ENCODE measurements around the gene PRKAG1.

The PRKAG1 gene

GRCh38 chr12:49049566-49050224, 31.1 kb upstream of the PRKAG1 start:
- DNase-seq (ENCODE audit: low read depth): no peak

- DNase-seq (ENCODE audit: low read depth): no peak
Measured at GRCh38 chr12:49048953-49049352, 30.4 kb upstream of the PRKAG1 start.

GRCh38 chr12:49046129-49046895, 27.7 kb upstream of the PRKAG1 start:
- no peak for DNase-seq (ENCODE audit: low read depth)

GRCh38 chr12:49044660-49045059, 26.1 kb upstream of the PRKAG1 start:
- DNase-seq (ENCODE audit: low read depth): no peak

GRCh38 chr12:49043856-49044258, 25.3 kb upstream of the PRKAG1 start:
- peak; percentile 68 for DNase-seq (ENCODE audit: low read depth)

DNA sequence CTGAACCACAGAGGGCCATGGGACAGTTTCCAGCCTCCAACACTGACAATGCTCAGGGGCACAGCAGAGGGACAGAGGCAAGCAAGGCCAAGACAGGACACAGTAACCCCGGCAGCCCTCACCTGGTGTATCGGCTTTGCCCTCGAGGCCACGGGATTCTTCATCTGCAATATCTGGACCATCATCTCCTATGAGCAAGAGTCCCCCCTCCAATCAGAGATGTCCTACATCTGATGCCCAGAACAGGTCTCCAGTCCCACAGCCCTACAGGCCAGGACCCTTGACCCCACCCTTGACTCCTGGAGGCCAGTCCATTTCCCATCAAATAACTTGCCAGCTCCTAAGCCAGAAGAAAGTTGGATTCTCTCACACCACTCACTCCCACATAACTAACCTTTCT, 24.7 kb upstream of the PRKAG1 start:
- DNase-seq (ENCODE audit: low read depth): no peak

- no peak for DNase-seq (ENCODE audit: low read depth)
Measured at GRCh38 chr12:49041881-49042484, 23.4 kb upstream of the PRKAG1 start.

DNA sequence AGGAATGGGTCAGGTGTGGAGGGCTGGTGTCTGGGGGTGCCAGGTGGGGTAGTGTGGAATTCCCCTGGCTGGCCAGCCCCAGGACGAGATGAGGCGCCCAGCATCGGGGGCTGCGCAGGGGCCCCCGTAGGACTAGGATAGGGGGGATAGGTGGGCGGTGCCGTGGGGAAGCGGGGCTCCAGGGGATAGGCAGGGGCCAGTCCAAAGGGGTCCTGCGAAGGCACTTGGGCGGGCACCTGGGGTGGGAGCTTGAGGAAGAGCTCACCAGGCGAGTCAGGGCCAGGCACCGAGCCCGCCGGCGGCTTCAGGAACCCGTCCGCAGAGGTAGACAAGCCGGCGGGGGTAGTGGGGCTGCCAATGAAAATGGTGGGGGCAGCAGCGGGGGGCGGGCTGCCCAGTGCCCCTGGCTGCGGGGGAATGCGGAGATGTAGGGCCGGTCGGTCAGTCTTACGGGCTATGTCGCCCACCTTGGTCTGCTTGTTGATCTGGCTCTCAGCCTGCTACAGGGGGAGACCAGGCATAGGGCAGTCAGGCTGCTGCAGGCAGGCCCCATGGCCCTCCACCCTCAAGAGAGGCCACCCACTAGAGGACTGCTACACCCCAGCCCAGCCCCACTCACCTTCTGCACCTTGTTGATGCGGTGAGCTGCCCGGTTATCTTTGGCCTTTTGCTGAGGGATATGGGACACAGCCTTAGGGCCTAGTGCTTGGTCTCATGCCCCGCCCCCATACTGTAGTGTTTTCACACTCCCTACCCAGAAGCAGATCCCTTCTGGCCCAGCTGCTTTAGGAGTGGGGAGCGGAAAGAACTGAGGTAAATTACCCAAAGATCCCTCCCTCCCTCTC, 22.7 kb upstream of the PRKAG1 start:
- DNase-seq (ENCODE audit: low read depth): no peak

DNA sequence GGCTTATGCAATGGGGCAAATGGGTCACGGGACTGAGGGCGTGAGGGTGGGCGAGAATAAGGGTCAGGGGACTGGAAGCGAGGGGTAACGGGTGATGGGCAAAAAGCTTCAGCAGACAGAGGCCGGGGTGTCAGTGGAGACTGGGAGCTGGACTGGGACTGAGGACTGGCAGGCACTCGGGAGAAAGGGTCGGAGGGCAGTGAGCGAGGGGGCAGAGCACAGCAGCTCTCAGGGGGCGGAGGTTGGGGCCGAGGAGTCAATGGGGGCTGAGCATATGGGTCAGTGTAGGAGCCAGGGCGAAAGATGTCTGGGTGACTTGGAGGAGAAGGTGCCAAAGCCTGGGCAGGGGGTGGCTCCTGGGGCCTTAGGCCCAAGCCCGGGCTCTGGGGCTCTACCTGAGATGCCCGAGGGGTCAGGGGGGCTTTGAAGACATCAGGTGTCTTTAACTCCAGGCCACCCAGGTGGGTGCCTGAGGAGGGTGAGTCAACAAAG, 21.8 kb upstream of the PRKAG1 start:
- DNase-seq (ENCODE audit: low read depth): no peak

- no peak for DNase-seq (ENCODE audit: low read depth)
Measured at GRCh38 chr12:49039421-49040363, 21.1 kb upstream of the PRKAG1 start.

DNA sequence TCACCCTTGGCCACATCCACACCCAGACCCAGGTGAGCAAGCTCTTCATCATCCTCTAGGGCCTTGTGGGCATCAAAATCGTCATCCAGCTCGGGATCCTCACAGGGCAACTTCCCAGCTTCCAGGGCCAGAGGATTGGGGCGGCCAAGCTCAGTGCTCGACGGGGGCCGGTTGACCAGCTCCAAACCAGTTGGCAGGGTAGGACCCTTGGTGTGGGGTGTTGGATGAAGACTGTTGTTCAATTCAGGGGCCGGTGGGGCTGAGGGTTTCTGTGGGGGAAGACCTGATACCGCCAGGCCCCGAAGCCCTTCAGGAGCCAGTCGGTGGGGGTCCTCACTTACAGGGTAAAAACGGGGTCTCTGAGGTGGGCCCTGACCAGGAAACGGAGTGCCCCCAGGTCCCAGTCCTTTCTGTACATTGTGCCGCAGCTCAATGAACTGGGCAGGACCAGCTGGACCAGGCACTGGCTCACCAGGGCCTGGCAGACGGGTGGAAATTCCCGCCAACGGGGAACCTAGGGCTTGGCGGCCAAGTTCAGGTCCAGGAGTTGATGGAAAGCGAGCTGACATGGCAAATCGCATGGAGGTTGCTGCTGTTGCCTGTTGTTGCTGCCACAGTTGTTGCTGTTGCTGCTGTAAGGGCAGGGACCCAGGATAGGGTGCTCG, 19.8 kb upstream of the PRKAG1 start:
- no peak for DNase-seq (ENCODE audit: low read depth)

DNA sequence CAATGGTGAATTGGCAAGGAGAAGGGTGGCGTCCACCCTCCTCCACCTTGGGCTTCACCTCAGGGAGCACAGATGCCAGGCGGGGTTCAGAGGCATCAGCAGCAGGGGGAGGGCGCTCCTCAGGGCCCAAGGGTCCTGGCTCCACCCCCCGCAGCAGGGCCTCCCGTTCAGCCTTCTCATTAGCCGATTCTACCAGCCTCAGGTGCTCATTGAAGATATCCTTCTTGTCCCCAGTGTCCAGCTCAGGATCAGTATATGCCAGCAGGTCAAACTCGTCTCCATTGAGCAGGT, 19.3 kb upstream of the PRKAG1 start:
- no peak for DNase-seq (ENCODE audit: low read depth)

GRCh38 chr12:49037111-49037946, 18.8 kb upstream of the PRKAG1 start:
- no peak for DNase-seq (ENCODE audit: low read depth)

GRCh38 chr12:49036029-49036428, 17.5 kb upstream of the PRKAG1 start:
- DNase-seq (ENCODE audit: low read depth): no peak

DNA sequence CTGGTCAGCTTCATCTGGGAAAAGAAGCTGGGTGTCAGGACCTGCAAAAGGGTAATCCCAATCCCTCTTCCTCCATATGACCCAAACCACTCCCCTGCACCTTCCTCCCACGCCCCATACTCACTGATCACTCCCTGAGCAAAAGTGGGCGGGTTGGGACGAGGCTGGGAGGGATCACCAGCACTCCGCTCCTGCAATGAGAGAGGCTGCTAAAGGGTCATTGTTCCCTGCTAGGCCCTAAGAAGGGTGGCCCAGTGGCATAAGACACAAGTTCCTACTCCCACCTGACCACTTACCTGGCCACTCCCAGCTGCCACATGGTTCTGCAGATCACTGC, 15.7 kb upstream of the PRKAG1 start:
- no peak for DNase-seq (ENCODE audit: low read depth)

DNA sequence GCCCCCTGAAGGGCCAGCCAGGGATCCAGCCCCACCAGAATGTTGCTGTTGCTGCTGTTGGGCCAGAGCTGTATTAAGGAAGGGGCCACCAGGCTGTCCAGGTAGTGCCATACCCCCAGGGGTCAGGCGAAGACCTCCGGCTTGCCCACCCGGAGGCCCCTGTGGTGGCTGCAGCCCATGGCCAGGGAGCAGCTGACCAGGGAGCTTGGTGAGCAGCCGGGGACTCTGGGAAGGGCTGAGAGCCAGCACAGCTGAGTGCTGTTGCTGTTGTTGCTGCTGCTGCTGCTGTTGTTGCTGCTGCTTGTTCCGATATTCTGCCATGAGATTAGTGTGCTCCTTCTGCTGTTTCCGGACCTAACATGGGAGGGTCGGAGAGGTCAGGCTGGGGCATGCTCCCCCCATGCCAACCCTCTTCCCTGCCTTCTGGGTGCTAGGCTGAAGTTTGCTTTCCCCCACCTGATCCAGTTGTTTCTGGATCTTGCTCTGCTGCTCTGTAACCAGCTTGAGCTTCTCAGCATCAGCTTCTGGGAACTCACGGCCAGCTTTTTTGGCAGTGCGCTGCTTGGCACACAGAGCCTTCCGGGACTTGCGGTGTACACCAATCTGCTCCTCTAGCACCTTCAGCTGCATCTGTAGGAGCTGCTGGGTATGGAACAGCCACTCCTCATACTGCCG, 15.2 kb upstream of the PRKAG1 start:
- DNase-seq (ENCODE audit: low read depth): no peak

DNA sequence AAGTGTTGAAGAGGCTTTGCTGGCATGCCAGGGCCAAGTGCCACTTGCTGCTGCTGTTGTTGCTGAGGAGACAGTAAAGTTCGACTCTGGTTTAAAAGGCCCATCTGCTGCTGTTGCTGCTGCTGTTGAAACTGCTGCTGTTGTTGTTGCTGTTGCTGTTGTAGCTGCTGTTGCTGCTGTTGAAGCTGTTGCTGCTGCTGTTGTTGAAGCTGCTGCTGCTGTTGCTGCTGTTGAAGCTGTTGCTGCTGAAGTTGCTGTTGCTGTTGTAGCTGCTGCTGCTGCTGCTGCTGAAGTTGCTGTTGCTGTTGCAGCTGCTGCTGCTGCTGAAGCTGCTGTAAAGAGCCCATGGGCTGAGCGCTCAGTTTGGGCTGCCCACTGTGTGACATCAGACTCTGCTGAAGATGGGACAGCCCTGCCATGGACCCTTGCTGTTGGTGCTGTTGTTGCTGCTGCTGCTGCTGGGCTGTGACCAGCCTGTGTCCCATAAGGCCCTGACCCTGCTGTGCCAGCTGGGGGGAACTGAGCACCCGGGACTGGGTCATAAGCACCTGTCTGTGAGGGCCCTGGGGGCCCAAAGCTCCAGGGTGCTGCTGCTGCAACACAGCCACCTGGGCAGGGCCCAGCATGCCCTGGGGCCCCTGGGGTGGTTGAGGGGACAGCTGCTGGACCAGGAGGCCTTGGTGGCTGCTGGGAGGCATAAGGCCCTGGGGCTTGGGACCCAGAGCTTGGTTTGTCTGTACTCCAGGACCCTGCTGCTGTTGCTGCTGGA, 14.3 kb upstream of the PRKAG1 start:
- DNase-seq (ENCODE audit: low read depth): no peak

DNA sequence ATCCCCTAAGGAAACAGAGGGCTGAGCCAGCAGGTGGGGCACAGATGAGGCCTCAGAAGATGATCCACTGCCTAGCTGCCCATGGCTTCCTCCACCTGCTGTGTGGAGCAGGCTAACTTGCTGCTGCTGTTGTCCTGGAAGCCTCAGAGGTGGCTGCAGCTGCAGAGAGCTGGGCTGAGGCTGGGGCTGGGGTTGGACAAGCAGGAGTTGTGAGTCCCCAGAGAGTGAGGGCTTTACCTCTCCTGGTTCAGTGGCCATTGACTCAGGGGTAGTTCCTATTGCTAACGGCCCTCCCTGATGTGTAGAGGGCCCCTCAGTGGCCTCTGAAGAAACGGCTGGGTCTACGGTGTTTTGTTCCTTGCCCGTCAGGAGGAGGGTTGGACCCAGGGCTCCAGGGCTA, 13.7 kb upstream of the PRKAG1 start:
- no peak for DNase-seq (ENCODE audit: low read depth)

All from stimulated activated CD4-positive, alpha-beta T cell treated with anti-CD3 and anti-CD28 coated beads, Interleukin-2, amount 100 ng/mL, for 4 hours (primary cell).